ENCODE data around the gene SPHK1.

Gene SPHK1

DNA sequence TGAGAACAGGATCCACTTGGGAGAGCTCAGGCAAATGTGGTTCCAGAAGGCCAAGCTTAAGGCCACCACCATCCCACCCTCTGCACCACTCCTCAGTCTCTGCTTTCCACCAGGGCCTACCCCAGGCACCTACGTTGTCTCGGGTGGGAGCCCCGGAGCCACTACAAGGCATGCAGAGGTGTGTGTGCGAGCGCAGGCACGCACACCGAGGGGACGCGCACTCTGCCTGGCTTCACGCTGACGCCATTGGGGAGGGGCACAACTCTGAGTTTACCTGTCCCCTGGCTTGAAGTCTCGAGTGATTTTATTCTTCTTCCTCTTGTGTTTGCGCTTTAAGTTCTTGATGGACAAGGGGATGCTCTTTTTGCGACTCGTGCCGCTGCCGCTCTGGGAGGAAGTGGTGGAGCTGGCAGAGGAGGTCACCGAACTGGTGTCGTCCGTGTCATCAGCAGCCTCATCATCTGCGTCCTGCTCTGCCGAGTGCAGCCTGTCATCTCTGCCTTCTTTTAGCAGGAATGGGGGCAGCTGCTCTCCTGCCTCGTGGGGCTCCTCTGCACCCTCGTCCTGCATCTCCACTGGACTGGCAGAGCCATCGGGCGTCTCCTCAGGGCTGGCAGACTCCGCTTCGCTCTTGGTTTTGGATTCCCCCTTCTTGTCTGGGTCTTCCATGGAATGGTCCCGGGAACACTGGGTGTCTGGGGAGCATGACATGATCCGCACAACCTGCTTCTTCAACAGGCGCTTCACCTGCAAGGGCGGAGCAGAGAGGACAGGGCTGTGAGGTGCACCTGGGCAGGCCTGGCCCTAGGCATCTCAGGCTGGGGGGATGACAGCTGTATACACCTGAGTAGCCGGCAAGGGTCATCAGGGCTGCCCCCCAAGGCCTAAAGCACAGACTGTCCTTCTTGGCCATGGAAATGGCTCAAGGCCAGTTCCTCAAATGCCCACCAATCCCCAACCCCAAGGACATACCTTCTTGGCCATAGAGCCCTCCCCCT, 15.1 kb downstream of the SPHK1 start:
- Histone ChIP-seq H2BK12ac (ENCODE audit: low read length) (no peak overlapping the region), H3K23ac (ENCODE audit: low read length) (no peak overlapping the region), H2AK5ac (ENCODE audit: low read length) (no peak overlapping the region), H3K14ac (ENCODE audit: low read length) (no peak overlapping the region), H3K27me3 (ENCODE audit: insufficient read depth, low read length) (no peaks in the 10 kb centered on the region), H4K12ac (ENCODE audit: low read depth, low read length) (no peak overlapping the region), H3K27ac (ENCODE audit: low read depth, low read length) (no peak overlapping the region), H3K36me3 (ENCODE audit: control insufficient read depth in 1 of 2, insufficient read depth in 2 of 2, low read length in 2 of 2) (peaks cover 69 to 74% of the 10 kb centered on the region in 2 experiments), H3K4me3 (ENCODE audit: low read depth, low read length) (no peak overlapping the region), H3K79me2 (ENCODE audit: control insufficient read depth, insufficient read depth, low read length, poor library complexity) (no peaks in the 10 kb centered on the region), H4K91ac (ENCODE audit: low read depth, low read length) (no peak overlapping the region), H3K18ac (ENCODE audit: low read length) (no peak overlapping the region), H3K9ac (ENCODE audit: low read length) (no peak overlapping the region), H2BK120ac (ENCODE audit: insufficient read depth, low read length, poor library complexity) (no peak overlapping the region), H4K8ac (ENCODE audit: low read depth, low read length) (no peak overlapping the region), H2BK5ac (ENCODE audit: low read depth, low read length, poor library complexity) (no peak overlapping the region), H3K4ac (ENCODE audit: low read depth, low read length) (no peak overlapping the region), H3K4me2 (ENCODE audit: low read length) (no peak overlapping the region), H3K9me3 (ENCODE audit: insufficient read depth, low read depth, low read length) (peaks cover 5% of the 10 kb centered on the region), H2AFZ (ENCODE audit: insufficient read depth, low read length, poor library complexity) (no peak overlapping the region), H3K4me1 (ENCODE audit: control insufficient read depth in 1 of 2, insufficient read depth in 2 of 2, low read length in 2 of 2) (no peaks in the 10 kb centered on the region), H3K79me1 (ENCODE audit: low read length) (no peaks in the 10 kb centered on the region)
- no peak for DNase-seq
- no CpG with 5 or more reads among the region's 33 CpGs for WGBS (ENCODE audit: extremely low coverage, insufficient coverage, insufficient read length)

GRCh38 chr17:76402711-76403110, 18.3 kb downstream of the SPHK1 start:
- Histone ChIP-seq H3K23ac (ENCODE audit: low read length) (no peak overlapping the region), H3K9ac (ENCODE audit: low read length) (no peak overlapping the region), H4K12ac (ENCODE audit: low read depth, low read length) (no peak overlapping the region), H2AFZ (ENCODE audit: insufficient read depth, low read length, poor library complexity) (no peak overlapping the region), H3K27ac (ENCODE audit: low read depth, low read length) (no peak overlapping the region), H4K91ac (ENCODE audit: low read depth, low read length) (no peak overlapping the region), H2BK12ac (ENCODE audit: low read length) (no peak overlapping the region), H3K9me3 (ENCODE audit: insufficient read depth, low read depth, low read length) (peaks cover 5% of the 10 kb centered on the region), H3K4me2 (ENCODE audit: low read length) (no peak overlapping the region), H3K4me3 (ENCODE audit: low read depth, low read length) (no peak overlapping the region), H3K36me3 (ENCODE audit: control insufficient read depth in 1 of 2, insufficient read depth in 2 of 2, low read length in 2 of 2) (peaks cover 52 to 57% of the 10 kb centered on the region in 2 experiments), H2BK120ac (ENCODE audit: insufficient read depth, low read length, poor library complexity) (no peak overlapping the region), H3K4me1 (ENCODE audit: control insufficient read depth in 1 of 2, insufficient read depth in 2 of 2, low read length in 2 of 2) (no peaks in the 10 kb centered on the region), H3K79me1 (ENCODE audit: low read length) (no peaks in the 10 kb centered on the region), H3K14ac (ENCODE audit: low read length) (no peak overlapping the region), H3K79me2 (ENCODE audit: control insufficient read depth, insufficient read depth, low read length, poor library complexity) (no peaks in the 10 kb centered on the region), H3K4ac (ENCODE audit: low read depth, low read length) (no peak overlapping the region), H4K8ac (ENCODE audit: low read depth, low read length) (no peak overlapping the region), H2AK5ac (ENCODE audit: low read length) (no peak overlapping the region), H2BK5ac (ENCODE audit: low read depth, low read length, poor library complexity) (no peak overlapping the region), H3K18ac (ENCODE audit: low read length) (no peak overlapping the region), H3K27me3 (ENCODE audit: insufficient read depth, low read length) (no peaks in the 10 kb centered on the region)
- WGBS (ENCODE audit: extremely low coverage, insufficient coverage, insufficient read length) = no CpG with 5 or more reads among the region's 5 CpGs
- DNase-seq = no peak

- Histone ChIP-seq H3K9ac (ENCODE audit: low read length) (no peak overlapping the region), H3K4me3 (ENCODE audit: low read depth, low read length) (no peak overlapping the region), H3K9me3 (ENCODE audit: insufficient read depth, low read depth, low read length) (no peaks in the 10 kb centered on the region), H3K79me1 (ENCODE audit: low read length) (no peaks in the 10 kb centered on the region), H3K27ac (ENCODE audit: low read depth, low read length) (no peak overlapping the region), H4K8ac (ENCODE audit: low read depth, low read length) (no peak overlapping the region), H3K14ac (ENCODE audit: low read length) (no peak overlapping the region), H3K23ac (ENCODE audit: low read length) (no peak overlapping the region), H2BK5ac (ENCODE audit: low read depth, low read length, poor library complexity) (no peak overlapping the region), H3K79me2 (ENCODE audit: control insufficient read depth, insufficient read depth, low read length, poor library complexity) (no peaks in the 10 kb centered on the region), H4K91ac (ENCODE audit: low read depth, low read length) (no peak overlapping the region), H4K12ac (ENCODE audit: low read depth, low read length) (no peak overlapping the region), H2AK5ac (ENCODE audit: low read length) (no peak overlapping the region), H3K36me3 (ENCODE audit: control insufficient read depth in 1 of 2, insufficient read depth in 2 of 2, low read length in 2 of 2) (peaks cover 39 to 43% of the 10 kb centered on the region in 2 experiments), H3K4me2 (ENCODE audit: low read length) (no peak overlapping the region), H2BK12ac (ENCODE audit: low read length) (no peak overlapping the region), H3K27me3 (ENCODE audit: insufficient read depth, low read length) (no peaks in the 10 kb centered on the region), H2AFZ (ENCODE audit: insufficient read depth, low read length, poor library complexity) (no peak overlapping the region), H3K4me1 (ENCODE audit: control insufficient read depth in 1 of 2, insufficient read depth in 2 of 2, low read length in 2 of 2) (no peaks in the 10 kb centered on the region), H2BK120ac (ENCODE audit: insufficient read depth, low read length, poor library complexity) (no peak overlapping the region), H3K4ac (ENCODE audit: low read depth, low read length) (no peak overlapping the region), H3K18ac (ENCODE audit: low read length) (no peak overlapping the region)
- no peak for DNase-seq
- WGBS (ENCODE audit: extremely low coverage, insufficient coverage, insufficient read length) = no CpG with 5 or more reads among the region's 6 CpGs
These were observed 19.8 kb downstream of the SPHK1 start for GRCh38 chr17:76404256-76404655.

DNA sequence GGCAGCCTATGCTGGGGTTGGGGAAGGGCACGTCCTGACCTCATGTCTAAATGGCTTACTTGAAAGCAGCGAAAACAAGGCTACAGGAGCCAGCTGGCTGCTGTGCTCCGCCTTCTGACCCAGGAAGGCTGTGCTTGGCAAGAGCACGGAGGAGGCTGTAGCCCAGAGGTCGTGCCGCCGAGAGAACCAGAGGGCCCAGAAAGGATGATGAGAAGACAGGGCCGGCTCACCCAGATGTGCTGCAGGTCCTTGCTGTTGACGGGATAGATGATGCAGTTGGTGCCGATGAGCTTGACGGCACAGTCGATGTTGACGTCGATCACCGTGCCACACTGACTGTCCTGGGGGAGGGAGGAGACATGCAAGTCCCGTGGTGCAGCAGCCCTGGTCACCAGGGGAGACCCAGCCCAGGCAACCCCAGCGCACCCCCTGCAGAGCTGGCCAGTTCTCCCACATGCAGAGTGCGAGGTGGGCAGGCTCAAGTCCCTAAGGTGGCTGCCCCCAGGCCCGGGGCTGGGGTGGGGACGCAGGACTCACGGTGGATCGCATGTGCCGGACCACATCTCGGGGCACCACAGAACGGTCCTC, 20.7 kb downstream of the SPHK1 start:
- no peak overlapping the region for H2BK12ac ChIP-seq (ENCODE audit: low read length)
- no peak overlapping the region for H2BK120ac ChIP-seq (ENCODE audit: insufficient read depth, low read length, poor library complexity)
- H2AFZ ChIP-seq (ENCODE audit: insufficient read depth, low read length, poor library complexity) = no peak overlapping the region
- no peaks in the 10 kb centered on the region for H3K79me2 ChIP-seq (ENCODE audit: control insufficient read depth, insufficient read depth, low read length, poor library complexity)
- no peak for DNase-seq
- H3K4me3 ChIP-seq (ENCODE audit: low read depth, low read length) = no peak overlapping the region
- peaks cover 30 to 35% of the 10 kb centered on the region in 2 experiments for H3K36me3 ChIP-seq (ENCODE audit: control insufficient read depth in 1 of 2, insufficient read depth in 2 of 2, low read length in 2 of 2)
- H3K4me2 ChIP-seq (ENCODE audit: low read length) = no peak overlapping the region
- no peak overlapping the region for H2BK5ac ChIP-seq (ENCODE audit: low read depth, low read length, poor library complexity)
- no peak overlapping the region for H3K4ac ChIP-seq (ENCODE audit: low read depth, low read length)
- no CpG with 5 or more reads among the region's 25 CpGs for WGBS (ENCODE audit: extremely low coverage, insufficient coverage, insufficient read length)
- no peak overlapping the region for H4K12ac ChIP-seq (ENCODE audit: low read depth, low read length)
- H4K91ac ChIP-seq (ENCODE audit: low read depth, low read length) = no peak overlapping the region
- H3K14ac ChIP-seq (ENCODE audit: low read length) = no peak overlapping the region
- H3K27ac ChIP-seq (ENCODE audit: low read depth, low read length) = no peak overlapping the region
- H3K18ac ChIP-seq (ENCODE audit: low read length) = no peak overlapping the region
- H3K9me3 ChIP-seq (ENCODE audit: insufficient read depth, low read depth, low read length) = no peaks in the 10 kb centered on the region
- no peak overlapping the region for H2AK5ac ChIP-seq (ENCODE audit: low read length)
- no peaks in the 10 kb centered on the region for H3K27me3 ChIP-seq (ENCODE audit: insufficient read depth, low read length)
- no peak overlapping the region for H4K8ac ChIP-seq (ENCODE audit: low read depth, low read length)
- H3K9ac ChIP-seq (ENCODE audit: low read length) = no peak overlapping the region
- no peaks in the 10 kb centered on the region for H3K79me1 ChIP-seq (ENCODE audit: low read length)
- no peaks in the 10 kb centered on the region for H3K4me1 ChIP-seq (ENCODE audit: control insufficient read depth in 1 of 2, insufficient read depth in 2 of 2, low read length in 2 of 2)
- no peak overlapping the region for H3K23ac ChIP-seq (ENCODE audit: low read length)

Data from trophoblast cell (in vitro differentiated cells and primary cell).